ENCODE measurements around the gene UCK1. TPM values are rescaled to one million over a fixed set of nuclear protein-coding genes. Genes with fewer than 3 reads are reported as not detected.
"Not testable (repeated sequence)": the region's sequence is repeated elsewhere in the genome, so short reads cannot be mapped to it uniquely, and the experiment has no call there.

The UCK1 gene
- total RNA-seq, 1 donor from 2014 or later: 22.4 TPM

- TF ChIP-seq CTCF (conservative IDR thresholded peaks at IDR 0.05; ENCODE audit: low read depth, low read length): no peak
- H3K4me3 ChIP-seq (ENCODE audit: low read depth, low read length): no peak overlapping the region
- no peak for DNase-seq (ENCODE audit: low read depth)
Measured at GRCh38 chr9:131520503-131520902, 10.6 kb downstream of the UCK1 start.

- TF ChIP-seq CTCF (conservative IDR thresholded peaks at IDR 0.05; ENCODE audit: low read depth, low read length): no peak
- no peak for DNase-seq (ENCODE audit: low read depth)
Measured at GRCh38 chr9:131518553-131518952, 12.5 kb downstream of the UCK1 start.

GRCh38 chr9:131517761-131518190 is 13.3 kb downstream of the UCK1 start:
- no peak for TF ChIP-seq CTCF (conservative IDR thresholded peaks at IDR 0.05; ENCODE audit: low read depth, low read length)
- H3K4me3 ChIP-seq (ENCODE audit: low read depth, low read length): no peak overlapping the region
- DNase-seq (ENCODE audit: low read depth): no peak

More at GRCh38 chr9:131518553-131518952, 12.5 kb downstream of the UCK1 start:
- no peak overlapping the region for H3K4me3 ChIP-seq (ENCODE audit: low read depth, low read length)

- no peak for TF ChIP-seq CTCF (conservative IDR thresholded peaks at IDR 0.05; ENCODE audit: low read depth, low read length)
- no peak overlapping the region for H3K4me3 ChIP-seq (ENCODE audit: low read depth, low read length)
- DNase-seq (ENCODE audit: low read depth): no peak
Measured at GRCh38 chr9:131516930-131517329, 14.1 kb downstream of the UCK1 start.

GRCh38 chr9:131516100-131516499 is 15.0 kb downstream of the UCK1 start:
- TF ChIP-seq CTCF (conservative IDR thresholded peaks at IDR 0.05; ENCODE audit: low read depth, low read length): no peak
- DNase-seq (ENCODE audit: low read depth): no peak
- no peak overlapping the region for H3K4me3 ChIP-seq (ENCODE audit: low read depth, low read length)

GRCh38 chr9:131515559-131516031 is 15.5 kb downstream of the UCK1 start:
- DNase-seq (ENCODE audit: low read depth): not testable (repeated sequence)

GRCh38 chr9:131513177-131513576 is 17.9 kb downstream of the UCK1 start:
- TF ChIP-seq CTCF (conservative IDR thresholded peaks at IDR 0.05; ENCODE audit: low read depth, low read length): no peak
- no peak for DNase-seq (ENCODE audit: low read depth)

More at GRCh38 chr9:131515559-131516031, 15.5 kb downstream of the UCK1 start:
- H3K4me3 ChIP-seq (ENCODE audit: low read depth, low read length): not testable (repeated sequence)

More at GRCh38 chr9:131513177-131513576, 17.9 kb downstream of the UCK1 start:
- H3K4me3 ChIP-seq (ENCODE audit: low read depth, low read length): no peak overlapping the region
